Mammary epithelial cell (primary cell): ENCODE data around the gene DYNLT4.

ENCODE experiments used
- CTCF ChIP-seq, 2 donors: IDR thresholded peaks in 1 of 2; conservative IDR thresholded peaks in 1 of 2; 2 replicates each; pipeline ENCODE4 v1.5.1; 2011 to 2012; ENCODE audit warnings: inconsistent platforms in 2 of 2, low read length in 2 of 2, mild to moderate bottlenecking in 2 of 2, control low read depth in 1 of 2, low read depth in 1 of 2; ENCODE audit not compliant: insufficient read depth in 1 of 2; ENCODE audit errors: extremely low read depth in 1 of 2
- EZH2 ChIP-seq: IDR thresholded peaks from 2 replicates; pipeline ENCODE4 v1.6.1; 2012; ENCODE audit warnings: low read length, inconsistent platforms, borderline replicate concordance

- peak; percentile 89 to 91 for TF ChIP-seq CTCF (conservative IDR thresholded peaks at IDR 0.05 in 1 of 2, IDR thresholded peaks at IDR 0.05 in 1 of 2; ENCODE audit: extremely low read depth in 1 of 2, insufficient read depth in 1 of 2, low read depth in 1 of 2, low read length in 2 of 2)
- no peak for TF ChIP-seq EZH2
Measured at GRCh38 chr1:44835738-44836675, 28.9 kb upstream of the DYNLT4 start.
